ENCODE measurements around the gene LRRC18. TPM values are rescaled to one million over a fixed set of nuclear protein-coding genes. Genes with fewer than 3 reads are reported as not detected.

Gene LRRC18
- total and polyA plus RNA-seq, 4 donors = 1.8 to 4.5 (median 2.7) TPM

DNA sequence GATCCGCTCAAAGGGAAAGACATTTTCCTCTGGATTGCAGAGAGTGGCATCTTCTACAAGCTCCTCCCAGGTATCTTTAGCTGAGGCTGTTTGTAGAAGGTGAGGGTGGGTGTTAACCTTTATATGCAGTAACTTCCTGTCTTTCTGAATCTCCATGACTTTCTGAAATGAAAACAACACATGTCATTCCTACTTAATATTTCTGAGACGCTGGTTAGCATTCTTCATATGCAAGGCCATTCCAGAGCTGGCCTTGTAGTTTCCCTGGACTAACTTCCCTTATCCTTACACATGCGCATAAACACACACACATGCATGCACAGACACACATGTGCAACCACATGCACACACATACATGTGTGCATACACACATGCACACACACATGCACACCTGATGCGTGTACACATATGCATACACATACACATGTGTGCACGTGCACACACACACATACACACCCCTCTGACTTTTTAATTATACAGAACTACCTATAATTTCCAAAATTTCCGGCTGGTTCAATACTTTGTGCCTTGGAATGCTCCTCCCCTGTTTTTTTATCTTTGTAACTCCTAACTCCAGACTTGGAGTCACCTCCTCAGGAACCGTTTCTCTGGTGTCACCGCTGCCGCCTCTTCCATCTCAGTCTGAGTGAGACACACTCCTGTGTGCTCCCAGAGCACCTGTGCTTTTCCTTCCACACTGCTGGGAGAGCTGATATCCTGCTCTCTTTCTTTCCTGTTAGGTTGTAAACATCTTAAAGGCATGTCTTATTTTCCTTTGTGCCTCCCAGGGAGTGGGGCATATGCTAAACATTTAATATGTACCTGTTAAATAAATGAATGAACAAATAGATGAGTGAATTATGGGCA lies 55.2 kb downstream of the LRRC18 start:
- WGBS, 2 donors = 81 to 91% methylated on average over 9 of the region's 9 CpGs
- H3K4me1 ChIP-seq (ENCODE audit: control insufficient read depth in 5 of 5, insufficient read depth in 5 of 5, low read length in 5 of 5) = peaks cover 0 to 4% (median 0%) of the 10 kb centered on the region in 5 donors
- H3K27me3 ChIP-seq (ENCODE audit: control insufficient read depth in 3 of 3, insufficient read depth in 3 of 3, low read length in 2 of 3) = no peaks in the 10 kb centered on the region
- no peaks in the 10 kb centered on the region for H3K36me3 ChIP-seq (ENCODE audit: control insufficient read depth in 4 of 4, insufficient read depth in 4 of 4, low read length in 4 of 4)
- H3K4me3 ChIP-seq = no peak overlapping the region
- DNase-seq (no peak), ATAC-seq (ENCODE audit: insufficient read depth, low FRiP score) (no peak)
- H3K9ac ChIP-seq (ENCODE audit: insufficient read depth in 1 of 2, low read length in 2 of 2) = no peak overlapping the region
- H3K27ac ChIP-seq (ENCODE audit: low read depth in 1 of 2, low read length in 1 of 2) = no peak overlapping the region
- TF ChIP-seq, protein P1, sequence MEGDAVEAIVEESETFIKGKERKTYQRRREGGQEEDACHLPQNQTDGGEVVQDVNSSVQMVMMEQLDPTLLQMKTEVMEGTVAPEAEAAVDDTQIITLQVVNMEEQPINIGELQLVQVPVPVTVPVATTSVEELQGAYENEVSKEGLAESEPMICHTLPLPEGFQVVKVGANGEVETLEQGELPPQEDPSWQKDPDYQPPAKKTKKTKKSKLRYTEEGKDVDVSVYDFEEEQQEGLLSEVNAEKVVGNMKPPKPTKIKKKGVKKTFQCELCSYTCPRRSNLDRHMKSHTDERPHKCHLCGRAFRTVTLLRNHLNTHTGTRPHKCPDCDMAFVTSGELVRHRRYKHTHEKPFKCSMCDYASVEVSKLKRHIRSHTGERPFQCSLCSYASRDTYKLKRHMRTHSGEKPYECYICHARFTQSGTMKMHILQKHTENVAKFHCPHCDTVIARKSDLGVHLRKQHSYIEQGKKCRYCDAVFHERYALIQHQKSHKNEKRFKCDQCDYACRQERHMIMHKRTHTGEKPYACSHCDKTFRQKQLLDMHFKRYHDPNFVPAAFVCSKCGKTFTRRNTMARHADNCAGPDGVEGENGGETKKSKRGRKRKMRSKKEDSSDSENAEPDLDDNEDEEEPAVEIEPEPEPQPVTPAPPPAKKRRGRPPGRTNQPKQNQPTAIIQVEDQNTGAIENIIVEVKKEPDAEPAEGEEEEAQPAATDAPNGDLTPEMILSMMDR (IDR thresholded peaks at IDR 0.05; ENCODE audit: control extremely low read depth, extremely low read depth) = no peak
- no peaks in the 10 kb centered on the region for H3K9me3 ChIP-seq (ENCODE audit: control insufficient read depth in 4 of 4, insufficient read depth in 3 of 4, low read length in 3 of 4)

GRCh38 chr10:48883701-48884100 lies 55.9 kb downstream of the LRRC18 start:
- no peak overlapping the region for H3K9ac ChIP-seq (ENCODE audit: insufficient read depth in 1 of 2, low read length in 2 of 2)
- ATAC-seq (ENCODE audit: insufficient read depth, low FRiP score) (no peak), DNase-seq (no peak)
- H3K36me3 ChIP-seq (ENCODE audit: control insufficient read depth in 4 of 4, insufficient read depth in 4 of 4, low read length in 4 of 4) = no peaks in the 10 kb centered on the region
- no peaks in the 10 kb centered on the region for H3K27me3 ChIP-seq (ENCODE audit: control insufficient read depth in 3 of 3, insufficient read depth in 3 of 3, low read length in 2 of 3)
- H3K4me3 ChIP-seq = no peak overlapping the region
- WGBS, 2 donors = 59 to 74% methylated on average over 4 of the region's 4 CpGs
- no peaks in the 10 kb centered on the region for H3K9me3 ChIP-seq (ENCODE audit: control insufficient read depth in 4 of 4, insufficient read depth in 3 of 4, low read length in 3 of 4)
- TF ChIP-seq, protein P1 (IDR thresholded peaks at IDR 0.05; ENCODE audit: control extremely low read depth, extremely low read depth) = no peak
- H3K4me1 ChIP-seq (ENCODE audit: control insufficient read depth in 5 of 5, insufficient read depth in 5 of 5, low read length in 5 of 5) = peaks cover 0 to 4% (median 0%) of the 10 kb centered on the region in 5 donors
- H3K27ac ChIP-seq (ENCODE audit: low read depth in 1 of 2, low read length in 1 of 2) = no peak overlapping the region

GRCh38 chr10:48882881-48883280 lies 56.8 kb downstream of the LRRC18 start:
- Histone ChIP-seq H3K4me3 (no peak overlapping the region), H3K9ac (ENCODE audit: insufficient read depth in 1 of 2, low read length in 2 of 2) (no peak overlapping the region), H3K4me1 (ENCODE audit: control insufficient read depth in 5 of 5, insufficient read depth in 5 of 5, low read length in 5 of 5) (peaks cover 0 to 4% (median 0%) of the 10 kb centered on the region in 5 donors), H3K27ac (ENCODE audit: low read depth in 1 of 2, low read length in 1 of 2) (no peak overlapping the region), H3K9me3 (ENCODE audit: control insufficient read depth in 4 of 4, insufficient read depth in 3 of 4, low read length in 3 of 4) (no peaks in the 10 kb centered on the region), H3K36me3 (ENCODE audit: control insufficient read depth in 4 of 4, insufficient read depth in 4 of 4, low read length in 4 of 4) (no peaks in the 10 kb centered on the region), H3K27me3 (ENCODE audit: control insufficient read depth in 3 of 3, insufficient read depth in 3 of 3, low read length in 2 of 3) (no peaks in the 10 kb centered on the region)
- WGBS, 2 donors = 92 to 94% methylated on average over 2 of the region's 2 CpGs
- TF ChIP-seq, protein P1 (IDR thresholded peaks at IDR 0.05; ENCODE audit: control extremely low read depth, extremely low read depth) = no peak
- no peak for DNase-seq
- ATAC-seq (ENCODE audit: insufficient read depth, low FRiP score) = no peak
